Cardiac muscle cell (in vitro differentiated cells and primary cell): ENCODE results near the gene RAB38. TPM values are rescaled to one million over a fixed set of nuclear protein-coding genes. Genes with fewer than 3 reads are reported as not detected.
A peak's percentile ranks its signal among the peaks of the same experiment; 100 is the strongest.

Experiments
- DNase-seq, 2 donors: peaks; one replicate each; pipeline versions ENCODE4 v3.0.0 to v3.0.0-alpha.2; 2010 to 2017; ENCODE audit warnings: low read depth in 1 of 2, low spot score in 1 of 2
- H3K27ac ChIP-seq: fragments of 200-600 bp; sonication (generic); 2 replicates; pipeline ENCODE4 v1.5.1; 2016
- H3K27me3 ChIP-seq: fragments of 200-600 bp; sonication (generic); 2 replicates; pipeline ENCODE4 v1.6.0; 2016; ENCODE audit warnings: control low read depth
- H3K36me3 ChIP-seq: fragments of 200-600 bp; sonication (generic); 2 replicates; pipeline ENCODE4 v1.5.1; 2016; ENCODE audit warnings: control low read depth
- H3K4me1 ChIP-seq: fragments of 200-600 bp; sonication (generic); 2 replicates; pipeline ENCODE4 v1.8.1; 2017; ENCODE audit warnings: low read depth, mild to moderate bottlenecking, mixed run types
- H3K4me3 ChIP-seq: fragments of 200-600 bp; sonication (generic); 2 replicates; pipeline ENCODE4 v1.5.1; 2016; ENCODE audit warnings: mild to moderate bottlenecking
- H3K9me3 ChIP-seq: fragments of 200-600 bp; sonication (generic); 2 replicates; pipeline ENCODE4 v1.5.1; 2017; ENCODE audit warnings: low read depth, mild to moderate bottlenecking, control low read depth
- polyA plus RNA-seq: library from polyadenylated mRNA; unstranded; fragments of >200 nt; fragmentation: Nextera tagmentation; extraction: Ambion mirVana; gene quantifications from 2 replicates; pipeline ENCODE4 v1.2.1, GENCODE V29; 2016
- total RNA-seq: library from RNA; depleted of rRNA; stranded (reverse); fragments of >200 nt; gene quantifications from 2 replicates; pipeline ENCODE4 v1.2.3, GENCODE V29; 2016
- TF ChIP-seq, protein P1 (sequence below): IDR thresholded peaks from 2 replicates; pipeline ENCODE4 v1.5.1; 2012; ENCODE audit warnings: low read depth, mild to moderate bottlenecking, low read length

The RAB38 gene
- total and polyA plus RNA-seq, 2 experiments from 2014 or later = 7.7 to 12.0 TPM

DNA sequence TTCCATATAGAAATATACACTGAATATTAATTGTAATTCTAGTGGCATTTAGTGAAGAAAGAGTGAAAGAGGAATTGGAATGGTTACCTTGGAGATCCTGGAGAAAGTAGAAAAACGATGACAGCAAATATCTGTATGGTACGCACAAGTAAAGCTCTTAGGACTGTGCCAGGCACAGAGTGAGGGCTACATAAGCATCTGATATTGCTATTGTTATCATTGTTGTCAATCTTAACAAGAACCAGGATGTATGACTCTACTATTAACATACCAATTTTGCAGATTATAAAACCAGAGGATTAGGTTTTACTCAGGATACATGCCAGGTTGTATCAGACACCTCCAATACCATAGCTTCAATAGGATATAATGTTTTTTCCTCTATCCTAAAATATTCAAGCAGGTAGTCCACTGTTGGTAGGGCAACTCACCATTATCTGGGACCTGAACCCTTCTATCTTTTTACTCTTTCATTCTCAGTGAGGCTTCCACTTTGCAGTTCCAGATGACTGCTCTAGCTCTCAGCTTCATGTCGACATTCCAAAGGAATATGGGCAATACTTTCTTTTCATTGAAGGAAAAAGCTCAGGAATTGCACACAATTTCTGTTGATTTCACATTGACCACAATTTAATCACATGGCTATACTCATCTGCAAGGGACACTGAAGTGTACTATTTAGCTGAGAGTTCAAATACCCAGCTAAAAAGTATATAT, 73.2 kb downstream of the RAB38 start:
- H3K27me3 ChIP-seq = no peaks in the 10 kb centered on the region
- no peak overlapping the region for H3K4me3 ChIP-seq
- no peak overlapping the region for H3K27ac ChIP-seq
- no peaks in the 10 kb centered on the region for H3K36me3 ChIP-seq
- peaks cover 12% of the 10 kb centered on the region for H3K4me1 ChIP-seq
- no peak for DNase-seq
- H3K9me3 ChIP-seq = no peaks in the 10 kb centered on the region
- TF ChIP-seq, protein P1, sequence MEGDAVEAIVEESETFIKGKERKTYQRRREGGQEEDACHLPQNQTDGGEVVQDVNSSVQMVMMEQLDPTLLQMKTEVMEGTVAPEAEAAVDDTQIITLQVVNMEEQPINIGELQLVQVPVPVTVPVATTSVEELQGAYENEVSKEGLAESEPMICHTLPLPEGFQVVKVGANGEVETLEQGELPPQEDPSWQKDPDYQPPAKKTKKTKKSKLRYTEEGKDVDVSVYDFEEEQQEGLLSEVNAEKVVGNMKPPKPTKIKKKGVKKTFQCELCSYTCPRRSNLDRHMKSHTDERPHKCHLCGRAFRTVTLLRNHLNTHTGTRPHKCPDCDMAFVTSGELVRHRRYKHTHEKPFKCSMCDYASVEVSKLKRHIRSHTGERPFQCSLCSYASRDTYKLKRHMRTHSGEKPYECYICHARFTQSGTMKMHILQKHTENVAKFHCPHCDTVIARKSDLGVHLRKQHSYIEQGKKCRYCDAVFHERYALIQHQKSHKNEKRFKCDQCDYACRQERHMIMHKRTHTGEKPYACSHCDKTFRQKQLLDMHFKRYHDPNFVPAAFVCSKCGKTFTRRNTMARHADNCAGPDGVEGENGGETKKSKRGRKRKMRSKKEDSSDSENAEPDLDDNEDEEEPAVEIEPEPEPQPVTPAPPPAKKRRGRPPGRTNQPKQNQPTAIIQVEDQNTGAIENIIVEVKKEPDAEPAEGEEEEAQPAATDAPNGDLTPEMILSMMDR = no peak

- Histone ChIP-seq H3K27me3 (no peaks in the 10 kb centered on the region), H3K4me1 (peaks cover 4% of the 10 kb centered on the region), H3K4me3 (no peak overlapping the region), H3K27ac (no peak overlapping the region), H3K9me3 (no peaks in the 10 kb centered on the region), H3K36me3 (no peaks in the 10 kb centered on the region)
- DNase-seq = no peak
- TF ChIP-seq, protein P1 = no peak
These were observed 75.1 kb downstream of the RAB38 start for GRCh38 chr11:88100151-88100550.

DNA sequence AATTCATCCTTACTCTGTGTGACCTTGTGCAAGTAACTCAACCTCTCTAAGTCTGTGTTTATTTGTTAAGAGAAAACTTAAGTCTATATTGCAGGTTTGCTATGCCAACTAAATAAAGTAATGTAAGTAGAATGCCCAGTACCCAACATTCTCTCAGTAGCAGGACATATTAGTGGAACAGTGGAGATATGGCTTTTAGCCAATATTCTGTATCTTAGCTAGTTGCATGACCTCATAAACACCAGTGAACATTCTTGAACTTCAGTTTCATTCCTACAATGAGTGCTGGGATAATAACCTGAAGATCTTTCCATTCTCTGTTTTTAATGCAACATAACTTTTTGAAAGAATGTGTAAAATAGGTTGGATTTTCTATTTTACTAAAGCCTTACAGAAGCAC, 77.0 kb downstream of the RAB38 start:
- no peaks in the 10 kb centered on the region for H3K36me3 ChIP-seq
- no peaks in the 10 kb centered on the region for H3K4me1 ChIP-seq
- TF ChIP-seq, protein P1 = no peak
- H3K27me3 ChIP-seq = no peaks in the 10 kb centered on the region
- H3K27ac ChIP-seq = no peak overlapping the region
- H3K9me3 ChIP-seq = no peaks in the 10 kb centered on the region
- peak in 1 of 2 donors; percentile 32 for DNase-seq
- H3K4me3 ChIP-seq = no peak overlapping the region

DNA sequence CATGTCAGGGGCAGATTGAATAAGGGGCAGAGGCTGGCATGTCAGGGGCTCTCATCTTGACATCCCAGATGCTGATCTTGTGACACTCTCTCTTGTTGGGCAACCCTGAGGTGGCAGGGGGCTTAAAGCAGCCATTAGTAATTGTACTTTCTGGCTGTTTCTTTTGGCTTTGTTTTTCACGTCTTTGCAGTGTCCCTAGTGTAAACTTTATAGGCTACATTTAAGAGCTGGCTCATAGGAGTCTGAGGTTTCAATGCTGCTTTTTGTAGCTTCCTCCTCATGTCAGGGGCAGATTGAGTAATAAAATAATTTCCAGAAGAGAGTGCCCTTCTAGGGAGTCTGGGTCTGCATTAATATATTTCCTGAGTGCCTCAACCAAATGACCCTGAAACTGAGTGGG, 86.1 kb downstream of the RAB38 start:
- Histone ChIP-seq H3K9me3 (no peaks in the 10 kb centered on the region), H3K4me1 (no peaks in the 10 kb centered on the region), H3K27me3 (no peaks in the 10 kb centered on the region), H3K4me3 (no peak overlapping the region), H3K36me3 (no peaks in the 10 kb centered on the region), H3K27ac (no peak overlapping the region)
- TF ChIP-seq, protein P1 = no peak
- DNase-seq = no peak

DNA sequence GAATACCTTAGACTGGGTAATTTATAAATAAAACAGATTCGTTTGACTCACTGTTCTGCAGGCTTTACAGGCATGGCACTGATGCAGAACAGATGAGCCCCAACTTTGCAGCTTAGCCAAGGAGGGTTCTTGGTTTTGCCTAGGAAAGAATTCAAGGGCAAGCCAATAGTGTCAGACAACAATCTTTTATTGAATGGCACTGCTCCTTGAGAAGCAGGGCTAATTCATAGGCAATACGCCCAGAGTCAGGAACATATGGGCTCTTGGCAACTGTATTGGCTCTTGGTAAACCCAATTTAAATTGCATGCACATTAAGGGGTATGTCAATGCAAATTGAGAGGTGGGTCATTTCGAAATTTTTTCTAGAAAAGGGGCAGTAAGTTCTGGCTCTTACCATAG, 87.9 kb downstream of the RAB38 start:
- no peak overlapping the region for H3K27ac ChIP-seq
- H3K9me3 ChIP-seq = no peaks in the 10 kb centered on the region
- H3K4me1 ChIP-seq = no peaks in the 10 kb centered on the region
- no peaks in the 10 kb centered on the region for H3K36me3 ChIP-seq
- TF ChIP-seq, protein P1 = no peak
- no peak for DNase-seq
- no peaks in the 10 kb centered on the region for H3K27me3 ChIP-seq
- H3K4me3 ChIP-seq = no peak overlapping the region
